Measurements from ENCODE around the gene PLOD2.

GRCh38 chr3:146052056-146052790 lies 108.8 kb downstream of the PLOD2 start:
- TF ChIP-seq MAFK (IDR thresholded peaks at IDR 0.05; ENCODE audit: low read depth, low read length) (no peak), BHLHE40 (IDR thresholded peaks at IDR 0.05; ENCODE audit: low read depth, low read length) (no peak), CTCF (conservative IDR thresholded peaks at IDR 0.05; ENCODE audit: low read depth, low read length) (no peak), POLR2A (IDR thresholded peaks at IDR 0.05; ENCODE audit: low read depth, low read length) (no peak), CEBPB (IDR thresholded peaks at IDR 0.05; ENCODE audit: low read depth, low read length) (no peak), USF2 (IDR thresholded peaks at IDR 0.05; ENCODE audit: low read depth, low read length) (no peak), MAZ (IDR thresholded peaks at IDR 0.05; ENCODE audit: borderline replicate concordance, low read depth, low read length) (no peak)

All from IMR-90 (cell line).